NCI-H1417 treated with DMSO at 0.1 percent for 48 hours (cell line): ENCODE data around the gene CERS1.

Experiments used
- DNase-seq: peaks from one replicate; lab custom pipeline; 2025; lab: John Stamatoyannopoulos, UW

CERS1 gene

GRCh38 chr19:18898607-18899408 lies 2.9 kb upstream of the CERS1 start:
- no peak for DNase-seq

GRCh38 chr19:18898081-18898606 lies 2.2 kb upstream of the CERS1 start:
- no peak for DNase-seq

GRCh38 chr19:18897094-18898029 lies 1.4 kb upstream of the CERS1 start:
- no peak for DNase-seq

- DNase-seq = no peak
Measured at GRCh38 chr19:18896421-18896841, 473 bp upstream of the CERS1 start.

- DNase-seq = no peak
Measured at GRCh38 chr19:18895038-18895823, 727 bp downstream of the CERS1 start.

GRCh38 chr19:18894254-18895037 lies 1.5 kb downstream of the CERS1 start:
- DNase-seq = no peak

- DNase-seq = no peak
Measured at GRCh38 chr19:18893587-18894253, 2.2 kb downstream of the CERS1 start.

GRCh38 chr19:18889949-18890745 lies 5.8 kb downstream of the CERS1 start:
- no peak for DNase-seq

- DNase-seq = no peak
Measured at GRCh38 chr19:18886972-18887371, 9.0 kb downstream of the CERS1 start.

GRCh38 chr19:18883526-18884304 lies 12.2 kb downstream of the CERS1 start:
- no peak for DNase-seq

GRCh38 chr19:18881491-18881890 lies 14.5 kb downstream of the CERS1 start:
- no peak for DNase-seq

- no peak for DNase-seq
Measured at GRCh38 chr19:18879579-18880373, 16.2 kb downstream of the CERS1 start.

GRCh38 chr19:18878858-18879578 lies 16.9 kb downstream of the CERS1 start:
- no peak for DNase-seq

- no peak for DNase-seq
Measured at GRCh38 chr19:18878058-18878797, 17.7 kb downstream of the CERS1 start.

- DNase-seq = no peak
Measured at GRCh38 chr19:18876865-18877264, 19.1 kb downstream of the CERS1 start.

- DNase-seq = no peak
Measured at GRCh38 chr19:18875726-18876125, 20.2 kb downstream of the CERS1 start.

GRCh38 chr19:18871543-18871942 lies 24.4 kb downstream of the CERS1 start:
- no peak for DNase-seq
